ENCODE data around the gene ETS2.

The ETS2 gene

DNA sequence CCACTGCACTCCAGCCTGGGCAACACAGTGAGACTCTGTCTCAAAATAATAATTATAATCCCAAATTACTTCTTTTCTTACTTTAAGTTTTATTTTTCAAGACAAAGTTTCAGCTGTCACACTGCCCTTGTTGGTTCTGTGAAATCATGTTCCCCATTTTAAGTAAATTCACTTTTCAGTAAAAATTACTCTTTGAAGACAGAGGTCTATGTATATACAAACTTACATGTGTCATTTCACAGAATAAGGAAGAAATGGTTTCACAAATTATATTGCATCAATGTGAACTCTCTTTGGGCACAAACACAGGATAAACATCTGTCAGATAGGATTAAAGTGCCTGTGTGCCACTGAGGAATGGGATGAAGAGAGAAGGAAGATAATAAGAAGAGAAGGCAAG lies 33.1 kb upstream of the ETS2 start:
- TF ChIP-seq, protein P1, sequence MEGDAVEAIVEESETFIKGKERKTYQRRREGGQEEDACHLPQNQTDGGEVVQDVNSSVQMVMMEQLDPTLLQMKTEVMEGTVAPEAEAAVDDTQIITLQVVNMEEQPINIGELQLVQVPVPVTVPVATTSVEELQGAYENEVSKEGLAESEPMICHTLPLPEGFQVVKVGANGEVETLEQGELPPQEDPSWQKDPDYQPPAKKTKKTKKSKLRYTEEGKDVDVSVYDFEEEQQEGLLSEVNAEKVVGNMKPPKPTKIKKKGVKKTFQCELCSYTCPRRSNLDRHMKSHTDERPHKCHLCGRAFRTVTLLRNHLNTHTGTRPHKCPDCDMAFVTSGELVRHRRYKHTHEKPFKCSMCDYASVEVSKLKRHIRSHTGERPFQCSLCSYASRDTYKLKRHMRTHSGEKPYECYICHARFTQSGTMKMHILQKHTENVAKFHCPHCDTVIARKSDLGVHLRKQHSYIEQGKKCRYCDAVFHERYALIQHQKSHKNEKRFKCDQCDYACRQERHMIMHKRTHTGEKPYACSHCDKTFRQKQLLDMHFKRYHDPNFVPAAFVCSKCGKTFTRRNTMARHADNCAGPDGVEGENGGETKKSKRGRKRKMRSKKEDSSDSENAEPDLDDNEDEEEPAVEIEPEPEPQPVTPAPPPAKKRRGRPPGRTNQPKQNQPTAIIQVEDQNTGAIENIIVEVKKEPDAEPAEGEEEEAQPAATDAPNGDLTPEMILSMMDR (IDR thresholded peaks at IDR 0.05) = no peak
- no peak for TF ChIP-seq ZFX (IDR thresholded peaks at IDR 0.05; ENCODE audit: borderline replicate concordance)
- no peak overlapping the region for H3K27ac ChIP-seq

DNA sequence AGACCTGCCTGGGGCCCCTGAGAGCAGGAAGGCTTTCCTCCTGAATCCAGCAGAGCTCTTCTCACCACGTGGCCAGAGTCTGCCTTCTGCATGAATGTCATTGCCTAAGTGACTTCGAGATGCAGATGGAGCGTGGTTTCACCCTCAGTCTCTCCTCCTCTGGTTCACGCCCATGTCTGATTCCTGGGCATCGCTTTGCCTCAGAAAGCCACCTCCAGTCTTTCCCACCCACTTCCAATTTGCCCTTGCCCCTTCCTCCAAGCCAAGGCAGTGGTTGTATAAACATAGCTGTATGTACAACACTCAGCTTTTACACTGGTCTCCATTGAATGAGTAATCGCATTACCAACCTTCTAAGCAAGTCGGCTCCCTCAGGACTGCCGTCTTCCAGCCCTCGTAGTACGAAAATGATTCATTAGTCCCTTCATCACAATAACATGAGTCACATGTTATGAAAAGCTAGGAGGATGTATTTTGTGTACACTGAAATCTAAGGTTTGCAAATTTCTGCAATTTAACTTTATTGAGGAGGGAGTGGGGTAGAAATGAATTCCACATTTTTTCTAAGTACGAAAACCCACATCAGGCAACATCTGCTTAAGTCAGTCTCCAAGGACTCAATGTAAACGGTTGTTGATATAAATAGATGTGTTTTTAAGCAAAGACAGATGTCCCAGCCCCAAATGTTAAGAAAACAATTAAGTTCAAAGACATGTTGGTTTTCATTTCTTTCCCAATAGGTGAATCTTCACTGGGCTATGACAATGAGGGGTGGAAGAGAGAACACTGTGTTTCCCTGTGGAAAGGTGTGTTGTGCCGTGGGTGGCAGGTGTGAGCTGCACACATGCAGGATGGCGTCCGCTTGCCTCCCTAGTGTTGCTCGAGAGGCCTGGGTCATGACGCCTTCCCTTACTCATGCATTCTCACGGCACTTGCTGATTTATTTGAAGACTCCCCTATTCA lies 32.3 kb upstream of the ETS2 start:
- no peak overlapping the region for H3K27ac ChIP-seq
- TF ChIP-seq ZFX (IDR thresholded peaks at IDR 0.05; ENCODE audit: borderline replicate concordance) = no peak
- TF ChIP-seq, protein P1 (IDR thresholded peaks at IDR 0.05) = no peak

DNA sequence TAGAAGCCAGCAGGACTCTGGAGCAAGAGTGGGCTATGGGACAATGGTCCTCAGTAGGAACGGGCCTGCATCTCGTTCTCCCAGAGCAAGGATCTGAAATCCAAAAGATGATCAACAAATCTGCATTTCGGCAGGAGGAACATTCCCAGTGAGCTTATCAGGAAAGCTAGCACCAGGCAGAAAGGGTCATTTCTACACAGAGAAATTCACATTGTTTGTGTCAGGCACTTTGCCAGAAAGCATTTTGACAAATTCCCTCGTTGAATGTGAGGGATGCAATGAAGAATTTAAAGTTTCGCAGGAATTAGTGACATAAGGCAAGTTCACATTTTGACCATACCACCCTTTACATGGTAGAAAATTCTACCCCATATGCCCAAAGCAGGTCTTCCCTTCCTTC lies 31.6 kb upstream of the ETS2 start:
- TF ChIP-seq, protein P1 (IDR thresholded peaks at IDR 0.05) = no peak
- no peak for TF ChIP-seq ZFX (IDR thresholded peaks at IDR 0.05; ENCODE audit: borderline replicate concordance)
- no peak overlapping the region for H3K27ac ChIP-seq

DNA sequence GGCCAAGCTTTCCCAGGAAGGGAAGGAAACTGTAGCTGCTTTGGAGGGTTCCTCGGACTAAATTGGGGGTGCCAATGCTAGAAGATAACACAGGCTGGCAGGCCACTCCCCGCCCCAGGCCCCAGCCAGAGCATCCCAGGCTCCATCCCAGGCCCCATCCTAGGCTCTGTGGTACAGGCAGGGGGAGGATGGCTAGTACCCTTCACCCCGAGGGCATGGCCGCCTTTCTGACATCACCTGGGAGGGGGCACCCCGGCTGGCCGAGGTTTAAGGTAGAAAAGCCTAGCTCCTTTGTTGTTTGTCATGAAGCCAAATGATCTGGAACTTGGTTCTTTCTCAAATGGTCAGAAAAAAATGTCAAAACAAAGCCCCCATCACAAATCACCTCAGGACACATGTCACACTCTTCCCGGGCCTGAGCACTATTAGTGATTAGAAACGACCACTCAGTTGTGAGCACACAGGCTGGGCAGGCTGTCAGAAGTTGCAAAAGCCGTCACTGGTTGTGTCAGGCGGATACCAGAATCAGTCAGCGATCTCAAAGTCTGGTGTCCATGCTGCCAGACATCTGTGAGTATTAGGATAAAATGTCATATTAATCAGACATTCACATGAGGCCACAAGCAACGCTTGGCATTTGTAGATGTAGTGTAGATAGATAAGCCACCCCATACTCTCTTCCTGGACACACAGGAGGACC lies 31.0 kb upstream of the ETS2 start:
- no peak for TF ChIP-seq ZFX (IDR thresholded peaks at IDR 0.05; ENCODE audit: borderline replicate concordance)
- TF ChIP-seq, protein P1 (IDR thresholded peaks at IDR 0.05) = no peak

DNA sequence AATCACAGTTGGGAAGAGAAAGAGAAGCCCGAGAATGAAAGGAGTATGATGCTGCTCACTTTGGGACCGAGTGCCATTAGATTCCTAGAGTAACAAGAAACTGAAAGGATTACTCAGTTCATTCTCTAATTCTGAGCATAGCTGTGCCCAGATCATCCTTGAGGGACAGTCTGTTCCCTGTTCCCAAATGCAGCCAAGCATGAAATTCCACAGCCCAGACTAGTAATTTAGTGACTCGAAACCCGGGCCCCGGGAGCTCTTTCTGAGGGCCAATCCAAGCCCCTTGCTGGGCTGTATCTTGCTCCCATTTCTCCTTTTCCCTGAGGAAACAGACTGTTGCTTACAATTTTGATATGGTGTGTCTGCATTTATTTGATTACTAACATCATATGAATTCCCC lies 30.0 kb upstream of the ETS2 start:
- no peak overlapping the region for H3K27ac ChIP-seq
- TF ChIP-seq ZFX (IDR thresholded peaks at IDR 0.05; ENCODE audit: borderline replicate concordance) = no peak
- TF ChIP-seq, protein P1 (IDR thresholded peaks at IDR 0.05) = no peak

More for the DNA sequence above, 31.0 kb upstream of the ETS2 start:
- no peak overlapping the region for H3K27ac ChIP-seq

DNA sequence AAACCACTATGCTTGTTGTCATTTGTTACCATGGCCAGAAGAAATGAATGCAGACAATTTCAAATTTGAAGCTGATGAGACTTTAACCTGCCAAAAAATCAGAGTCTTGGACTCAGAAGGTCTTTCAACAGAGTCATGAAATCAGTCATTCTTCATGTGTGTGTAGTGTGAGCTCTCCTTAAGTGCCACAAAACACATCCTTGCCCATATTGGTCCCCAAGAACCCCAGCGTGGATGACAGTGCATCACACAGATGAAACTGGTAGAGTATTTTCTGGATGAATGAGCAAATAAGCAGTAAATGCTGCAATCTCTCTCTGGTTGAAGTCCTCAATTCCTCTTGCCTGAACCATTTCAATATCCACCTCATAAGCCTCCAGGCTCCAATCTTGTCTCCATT lies 28.7 kb upstream of the ETS2 start:
- TF ChIP-seq ZFX (IDR thresholded peaks at IDR 0.05; ENCODE audit: borderline replicate concordance) = no peak
- TF ChIP-seq, protein P1 (IDR thresholded peaks at IDR 0.05) = no peak
- H3K27ac ChIP-seq = no peak overlapping the region

DNA sequence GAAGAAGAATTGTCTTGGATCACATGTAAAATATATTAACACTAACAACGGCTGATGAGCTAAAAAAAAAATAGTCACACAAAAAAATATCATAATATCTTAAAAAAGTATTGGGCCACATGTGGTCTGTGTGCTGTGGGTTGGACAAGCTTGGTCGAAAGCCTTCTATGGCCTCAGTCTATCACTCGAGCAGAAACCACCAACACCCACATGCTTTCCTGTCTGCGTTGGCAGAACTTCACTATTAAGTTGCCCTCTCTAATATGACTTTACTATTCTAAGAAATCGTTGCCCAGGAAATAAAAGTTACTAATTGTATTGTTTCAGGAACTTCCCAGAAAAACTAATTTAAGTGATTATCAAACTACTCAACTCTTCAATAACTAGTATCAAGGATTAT lies 28.2 kb upstream of the ETS2 start:
- TF ChIP-seq, protein P1 (IDR thresholded peaks at IDR 0.05) = no peak
- TF ChIP-seq ZFX (IDR thresholded peaks at IDR 0.05; ENCODE audit: borderline replicate concordance) = no peak
- no peak overlapping the region for H3K27ac ChIP-seq
